PC-3 (cell line): Measurements from ENCODE around the gene KPNA5.

ENCODE experiments used
- CTCF ChIP-seq: fragments of 300-600 bp; sonication (generic); conservative IDR thresholded peaks from 2 replicates; pipeline ENCODE4 v1.5.1; 2017; ENCODE audit warnings: antibody characterized with exemption, low read depth, mild to moderate bottlenecking, low read length
- EZH2 ChIP-seq: fragments of 300-600 bp; sonication (generic); IDR thresholded peaks from one replicate; pipeline ENCODE4 v1.6.1; 2017; ENCODE audit warnings: antibody characterized with exemption, mild to moderate bottlenecking, low read length; ENCODE audit not compliant: unreplicated experiment

GRCh38 chr6:116766506-116767176 is 85.6 kb downstream of the KPNA5 start:
- TF ChIP-seq CTCF (no peak), EZH2 (no peak)
